HG02588 (cell line): ENCODE measurements around the gene ARIH2.
"Not testable (repeated sequence)": the region's sequence is repeated elsewhere in the genome, so short reads cannot be mapped to it uniquely, and the experiment has no call there.

Experiments used
- ATAC-seq: cut with Tn5 transposase; IDR thresholded peaks from one replicate; pipeline ENCODE4 v1.9.1; 2021; ENCODE audit warnings: mild to moderate bottlenecking, moderate library complexity; ENCODE audit not compliant: unreplicated experiment

The ARIH2 gene

GRCh38 chr3:48918388-48919214, at the start of gene ARIH2:
TSS of gene ARIH2 (plus strand) at chr3:48918842. CDS start at chr3:48927559, 8,717 bp downstream.
- ATAC-seq, result peak; percentile 78

DNA sequence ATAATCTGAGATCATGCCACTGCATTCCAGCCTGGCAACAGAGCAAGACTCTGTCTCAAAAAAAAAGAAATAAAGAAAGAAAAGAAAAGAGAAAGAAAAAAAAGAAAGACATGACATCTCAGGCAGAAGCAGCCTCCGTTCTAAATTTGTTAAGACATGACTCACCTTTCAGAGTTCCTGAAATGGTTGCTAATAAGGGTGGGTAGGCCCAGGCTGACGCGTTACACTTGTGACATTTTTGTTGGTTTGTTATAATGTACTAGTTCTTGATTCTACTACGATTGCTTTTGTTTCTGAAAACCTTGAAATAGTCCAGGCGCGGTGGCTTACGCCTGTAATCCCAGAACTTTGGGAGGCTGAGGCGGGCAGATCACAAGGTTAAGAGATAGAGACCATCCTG, 41.0 kb upstream of the ARIH2 start:
- ATAC-seq, result no peak

- no peak for ATAC-seq
Measured at GRCh38 chr3:48879307-48879993, 39.2 kb upstream of the ARIH2 start.

GRCh38 chr3:48879994-48880377, 38.7 kb upstream of the ARIH2 start:
- ATAC-seq, result no peak

DNA sequence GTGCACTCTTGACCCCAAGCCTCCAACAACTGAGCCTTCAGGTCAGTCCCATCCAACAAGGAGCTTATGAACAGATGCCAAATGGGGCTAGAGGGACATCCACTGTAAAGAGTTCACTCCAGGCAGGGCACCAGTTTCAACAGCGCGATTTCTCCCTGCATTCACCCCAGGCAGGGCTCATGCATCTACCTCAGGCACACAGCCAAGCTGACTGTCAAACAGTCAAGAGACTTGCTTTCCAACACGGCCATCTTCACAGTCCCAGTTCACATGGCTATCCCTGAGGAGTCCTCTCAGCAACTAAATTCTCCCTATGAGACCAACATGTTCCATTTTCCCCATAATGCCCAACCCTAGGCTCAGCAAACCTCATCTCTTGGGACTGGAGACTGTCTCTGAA, 37.6 kb upstream of the ARIH2 start:
- ATAC-seq, result no peak

GRCh38 chr3:48881652-48882114, 37.0 kb upstream of the ARIH2 start:
- ATAC-seq, result no peak

DNA sequence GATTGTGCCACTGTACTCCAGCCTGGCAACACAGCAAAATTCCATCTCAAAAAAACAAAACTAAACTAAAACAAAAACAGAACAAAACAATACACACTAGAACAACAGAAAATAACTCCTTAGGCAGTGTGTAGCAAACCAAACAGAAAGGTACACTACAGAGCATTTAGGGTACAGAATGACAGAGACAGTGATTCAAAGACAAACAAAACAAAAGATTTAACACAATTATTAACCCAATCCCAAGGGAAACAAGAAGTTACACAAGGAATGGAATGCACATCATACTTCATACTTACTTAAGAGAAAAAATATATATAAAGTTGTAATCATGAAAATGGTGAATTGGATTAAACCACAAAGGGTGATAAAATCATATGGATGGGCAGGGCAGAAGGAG, 32.9 kb upstream of the ARIH2 start:
- ATAC-seq, result no peak

GRCh38 chr3:48891606-48892005, 27.0 kb upstream of the ARIH2 start:
- ATAC-seq, result no peak

DNA sequence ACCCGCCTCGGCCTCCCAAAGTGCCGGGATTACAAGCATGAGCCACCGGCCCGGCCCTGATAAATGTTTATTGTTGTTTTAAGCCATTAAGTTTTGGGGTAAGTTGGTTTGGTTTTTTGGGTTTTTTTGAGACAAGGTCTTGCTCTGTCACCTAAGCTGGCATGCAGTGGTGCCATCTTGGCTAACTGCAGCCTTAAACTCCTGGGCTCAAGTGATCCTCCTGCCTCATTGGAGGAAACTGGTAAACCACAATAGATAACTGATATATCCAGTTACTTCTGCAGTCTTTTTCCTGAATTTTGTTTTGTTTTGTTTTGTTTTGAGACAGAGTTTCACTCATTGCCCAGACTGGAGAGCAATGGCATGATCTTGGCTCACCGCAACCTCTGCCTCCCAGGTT, 24.1 kb upstream of the ARIH2 start:
- ATAC-seq, result no peak

- no peak for ATAC-seq
Measured at GRCh38 chr3:48896936-48897335, 21.7 kb upstream of the ARIH2 start.

DNA sequence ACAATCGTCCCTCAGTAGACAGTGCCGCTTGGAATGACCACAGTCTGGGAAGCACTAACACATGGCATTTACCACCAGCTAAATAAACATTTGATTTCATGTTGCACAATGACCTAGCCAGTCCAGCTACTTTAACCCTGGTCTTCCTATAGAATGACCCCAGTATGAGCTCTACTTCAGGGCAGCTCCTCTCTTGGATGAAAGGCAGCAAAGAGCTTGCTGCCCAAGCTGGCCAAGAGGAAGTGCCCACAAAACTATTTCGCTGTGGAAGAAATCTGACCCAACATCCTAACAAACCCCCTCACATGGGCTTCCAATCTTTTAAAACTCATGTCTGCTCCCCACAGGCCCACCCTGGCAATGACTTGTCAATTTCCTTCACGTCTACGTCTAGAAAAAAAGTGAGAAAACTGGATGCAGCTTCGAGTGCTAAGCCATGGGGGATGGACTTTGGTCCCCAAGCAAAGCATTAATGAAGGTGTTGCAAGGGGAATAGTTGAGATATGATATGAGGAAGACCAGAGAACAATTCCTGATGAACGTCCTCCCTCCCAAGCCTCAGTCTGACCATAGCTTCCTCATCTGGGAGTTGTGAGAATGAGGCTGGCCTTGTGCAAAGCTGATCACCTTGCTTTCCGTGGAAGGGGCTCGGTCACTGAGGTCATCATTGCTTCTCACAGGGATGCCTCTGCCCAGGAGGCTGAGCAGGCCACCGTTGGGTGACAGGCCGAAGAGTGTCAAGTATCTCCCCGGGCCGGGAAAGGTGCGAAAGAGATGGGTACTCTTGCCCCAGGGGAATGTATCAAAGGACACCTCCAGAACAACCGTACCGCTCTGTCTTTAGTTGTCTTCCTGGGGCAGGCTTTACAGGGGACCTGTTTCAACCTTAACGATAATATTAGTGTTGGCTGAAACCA, 20.9 kb upstream of the ARIH2 start:
- no peak for ATAC-seq

GRCh38 chr3:48898383-48899234, 20.0 kb upstream of the ARIH2 start, which contains the start of gene SLC25A20:
TSS of gene SLC25A20 (minus strand) at chr3:48898882. CDS start at chr3:48898794, 88 bp downstream.
- ATAC-seq, result peak; percentile 85

DNA sequence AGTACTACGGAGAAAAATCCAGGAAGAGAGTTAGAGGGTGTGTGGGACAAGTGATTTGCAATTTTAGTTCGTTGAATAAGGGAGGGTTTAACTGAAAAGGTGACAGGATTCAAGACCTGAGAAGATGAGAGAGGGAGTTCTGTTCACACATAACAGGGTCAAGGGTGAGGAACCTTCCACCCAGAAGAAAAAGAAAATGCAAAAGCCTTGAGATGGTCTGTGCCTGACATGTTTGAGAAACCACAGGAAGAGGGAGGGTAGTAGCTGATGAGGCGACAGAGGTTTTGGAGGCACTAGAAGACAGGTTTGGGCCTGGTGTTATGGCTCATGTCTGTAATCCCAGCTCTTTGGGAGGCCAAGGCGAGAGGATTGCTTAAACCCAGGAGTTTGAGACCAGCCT, 19.4 kb upstream of the ARIH2 start:
- no peak for ATAC-seq

DNA sequence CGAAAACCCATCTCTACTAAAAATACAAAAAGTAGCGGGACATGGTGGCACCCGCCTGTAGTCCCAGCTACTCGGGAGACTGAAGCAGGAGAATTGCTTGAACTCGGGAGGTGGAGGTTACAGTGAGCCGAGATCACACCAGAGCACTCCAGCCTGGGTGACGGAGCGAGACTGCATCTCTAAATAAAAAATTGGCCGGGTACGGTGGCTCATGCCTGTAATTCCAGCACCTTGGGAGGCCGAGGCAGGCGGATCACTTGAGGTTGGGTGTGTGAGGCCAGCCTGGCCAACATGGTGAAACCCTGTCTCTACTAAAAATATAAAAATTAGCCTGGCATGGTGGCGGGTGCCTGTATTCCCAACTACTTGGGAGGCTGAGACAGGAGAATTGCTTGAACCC, 11.6 kb upstream of the ARIH2 start:
- ATAC-seq, result not testable (repeated sequence)

GRCh38 chr3:48915296-48915695, 3.3 kb upstream of the ARIH2 start:
- no peak for ATAC-seq

DNA sequence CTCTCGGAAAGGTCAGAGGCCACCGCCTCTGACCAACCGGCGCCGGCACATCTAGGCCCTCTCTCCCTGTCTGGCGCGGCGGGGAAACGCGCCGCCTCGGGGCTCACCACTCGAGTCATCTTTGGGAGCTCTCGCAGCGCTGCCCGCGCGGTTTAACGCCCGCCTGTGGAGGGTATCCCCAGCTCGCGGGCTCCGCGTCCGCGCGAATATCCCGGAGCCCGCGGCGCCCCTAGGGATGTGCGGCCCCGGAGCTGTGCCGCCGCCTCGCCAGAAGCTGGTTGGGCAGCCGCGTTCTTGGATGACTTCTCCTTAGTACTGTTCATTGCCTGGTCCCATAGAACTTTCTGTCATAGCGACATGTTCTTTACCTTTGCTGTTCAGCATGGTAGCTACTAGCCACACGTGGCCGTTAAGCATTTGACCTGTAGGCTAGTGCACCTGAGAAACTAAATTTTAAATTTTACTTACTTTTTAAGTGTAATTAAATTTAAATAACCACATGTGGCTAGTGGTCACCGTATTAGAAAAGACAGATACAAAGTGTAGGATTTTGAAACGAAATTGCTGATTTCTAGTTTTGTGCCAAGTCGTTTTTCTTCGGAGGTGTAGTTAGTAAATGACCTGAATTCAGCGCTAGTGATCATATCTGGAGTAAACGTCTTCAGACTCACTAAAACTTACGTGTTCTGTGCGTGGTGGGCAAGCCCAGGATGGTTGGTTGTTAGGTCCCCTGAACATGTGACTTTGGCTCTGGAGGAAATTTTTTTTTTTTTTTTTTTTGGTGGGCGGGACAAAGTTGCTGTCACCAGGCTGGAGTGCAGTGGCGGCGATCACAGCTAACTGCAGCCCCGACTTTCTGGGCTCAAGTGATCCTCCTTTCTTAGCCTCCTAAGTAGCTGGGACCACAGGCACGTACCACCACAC, 835 bp downstream of the ARIH2 start:
- peak; percentile 20 for ATAC-seq

GRCh38 chr3:48926425-48927392, 8.1 kb downstream of the ARIH2 start:
- ATAC-seq, result no peak

- no peak for ATAC-seq
Measured at GRCh38 chr3:48927928-48928327, 9.3 kb downstream of the ARIH2 start.
